ENCODE measurements around the gene ADAMTS2.

ADAMTS2 gene

DNA sequence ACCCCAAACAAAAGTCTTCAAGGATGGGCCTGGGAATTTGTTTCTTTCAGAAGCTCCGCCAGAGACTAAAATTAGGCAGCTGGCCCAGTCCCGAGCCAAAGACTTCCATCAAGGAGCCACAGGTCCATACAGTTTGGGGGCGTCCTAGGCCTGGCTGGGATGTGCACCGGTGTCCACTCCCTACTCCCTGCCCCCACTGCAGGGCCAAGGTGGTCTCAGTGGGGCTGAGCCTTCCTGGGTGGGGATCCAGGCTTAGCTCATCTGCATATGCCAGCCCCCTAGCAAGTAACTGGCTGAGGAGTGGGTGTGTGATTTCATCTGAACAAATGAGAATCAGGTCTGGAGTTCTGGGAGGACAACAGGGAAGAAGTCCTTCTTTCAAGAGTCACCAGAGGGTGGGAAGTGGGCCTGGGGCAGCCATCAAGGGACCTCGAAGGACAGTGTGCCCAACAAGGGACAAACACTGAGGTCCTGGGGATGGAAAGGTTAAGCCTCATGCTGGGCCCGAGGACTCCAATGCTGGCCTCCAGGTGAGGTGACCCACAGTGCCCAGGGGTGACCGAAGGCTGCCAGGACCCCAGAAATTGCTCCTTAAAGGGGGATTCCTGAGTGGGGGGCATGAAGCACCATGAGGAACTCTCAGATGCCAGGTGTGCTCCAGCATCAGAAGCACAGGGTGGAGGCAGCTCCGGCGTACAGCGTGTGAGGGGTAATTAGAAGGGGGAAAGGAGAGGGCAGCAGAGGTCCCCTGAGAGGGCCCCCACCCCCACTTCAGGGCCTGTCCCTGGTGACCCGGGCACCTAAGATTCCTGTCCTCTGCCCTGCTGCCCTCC, 193.8 kb downstream of the ADAMTS2 start:
- DNase-seq, result no peak

DNA sequence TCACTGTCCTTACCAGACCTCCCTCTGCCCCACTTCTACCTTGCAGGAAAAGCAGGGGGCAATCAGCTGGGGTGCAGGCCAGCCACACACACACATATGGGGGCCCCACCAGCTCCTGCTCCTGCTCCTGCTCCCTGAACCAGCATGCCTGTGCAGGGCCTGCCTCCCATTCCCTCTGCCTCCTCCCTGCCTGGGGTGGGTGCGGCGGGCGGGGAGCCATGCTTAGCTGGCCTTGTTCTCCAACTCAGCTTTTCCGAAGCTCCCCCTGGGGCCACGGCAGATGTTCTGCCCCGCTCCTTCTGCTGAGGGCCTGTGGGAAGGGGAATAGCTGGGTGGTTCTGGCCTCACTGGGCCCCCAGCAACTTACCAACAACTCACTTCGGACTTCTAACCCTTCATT, 195.2 kb downstream of the ADAMTS2 start:
- no peak for DNase-seq

DNA sequence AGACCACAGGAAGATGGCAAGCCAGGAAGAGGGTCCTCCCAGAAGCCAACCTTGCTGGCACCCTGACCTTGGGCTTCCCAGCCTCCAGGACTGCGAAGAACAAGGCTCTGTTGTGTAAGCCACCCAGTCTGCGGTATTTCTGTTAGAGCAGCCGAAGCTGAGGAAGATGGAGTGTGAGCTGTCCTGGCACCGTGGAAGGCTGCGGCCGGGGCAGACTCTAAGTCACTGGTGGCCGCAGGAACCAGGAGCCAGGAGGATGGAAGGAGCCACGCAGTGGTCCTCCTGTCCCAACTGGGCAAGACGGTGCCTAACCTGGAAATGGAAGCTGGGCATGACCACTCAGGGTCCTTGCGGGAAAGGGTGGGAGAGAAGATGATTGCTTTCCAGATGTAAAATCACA, 196.0 kb downstream of the ADAMTS2 start:
- DNase-seq, result no peak

DNA sequence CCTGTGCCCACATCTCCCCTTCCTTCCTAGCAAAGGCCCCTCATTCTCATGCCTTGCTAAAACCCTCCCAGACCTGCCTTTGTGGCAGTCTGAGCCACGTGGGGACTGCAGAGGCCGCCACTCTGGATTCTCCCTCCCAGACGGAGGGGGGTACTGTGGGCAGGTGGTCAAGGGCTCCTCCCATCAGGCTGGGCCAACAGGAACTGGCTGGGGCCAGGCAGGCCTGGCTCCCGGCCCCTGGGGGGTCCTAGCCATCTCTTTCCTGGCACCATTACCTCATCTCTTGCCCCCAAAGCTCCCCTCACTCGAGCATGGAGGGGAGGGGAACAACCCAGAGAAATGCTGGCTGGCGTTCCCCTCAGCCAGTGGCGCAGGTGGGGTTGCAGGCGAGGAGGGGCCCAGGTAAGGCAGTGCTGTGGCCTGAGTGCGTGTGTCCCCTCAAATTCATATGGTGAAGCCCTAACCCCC, 196.5 kb downstream of the ADAMTS2 start:
- DNase-seq, result no peak

DNA sequence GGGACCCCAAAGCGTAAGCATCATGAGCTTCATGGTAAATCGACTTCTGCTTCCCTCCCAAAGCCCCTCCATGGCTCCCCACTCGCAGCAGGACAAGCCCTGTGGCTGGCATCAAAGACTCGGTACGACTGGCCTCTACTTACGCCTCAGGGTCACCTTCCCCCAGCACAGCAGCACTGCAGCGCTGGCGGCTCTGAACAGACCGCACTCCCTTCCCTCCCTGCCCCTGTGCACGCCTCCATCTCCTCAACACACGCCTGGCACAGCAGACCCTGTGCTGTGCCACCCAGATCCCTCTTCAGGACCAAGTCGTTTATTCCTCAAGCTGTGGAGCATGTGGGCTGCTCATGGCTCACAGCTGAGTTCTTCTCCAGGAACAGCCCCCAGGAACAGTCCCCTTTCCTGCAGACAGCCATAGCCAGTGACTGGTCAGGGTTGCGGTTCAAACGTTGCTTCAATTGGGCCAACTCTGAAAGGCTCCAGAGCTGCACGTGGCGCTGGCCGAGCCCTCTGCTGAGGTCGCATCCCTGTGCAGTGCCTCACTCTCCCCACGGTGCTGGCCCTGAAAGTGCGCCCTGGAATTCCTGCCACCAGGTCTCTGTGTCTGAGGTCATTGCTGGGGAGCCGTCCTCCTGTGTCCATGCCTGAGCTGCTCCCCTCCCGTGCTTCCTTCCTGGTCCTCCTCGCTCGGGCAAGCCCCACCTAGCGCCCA, 197.1 kb downstream of the ADAMTS2 start:
- DNase-seq, result no peak

DNA sequence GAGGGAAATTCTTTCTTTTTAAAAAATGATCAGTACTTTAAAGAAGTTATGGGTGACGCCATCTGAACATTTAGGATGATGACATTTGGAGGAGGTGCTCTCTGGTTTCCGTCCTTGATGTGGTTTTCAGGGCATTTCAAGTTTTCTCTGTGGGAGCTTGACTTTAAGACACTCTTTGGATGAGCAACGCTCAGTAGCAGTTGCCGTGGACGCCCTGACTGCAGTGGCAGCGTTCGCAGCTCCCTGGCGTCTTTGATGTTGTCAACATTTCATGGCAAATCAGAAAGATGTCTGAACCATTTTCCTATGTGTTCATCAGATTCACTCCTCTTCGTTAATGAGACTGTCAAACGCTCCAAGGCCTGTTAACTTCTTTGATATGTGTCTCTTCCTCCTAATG, 199.0 kb downstream of the ADAMTS2 start:
- no peak for DNase-seq

DNA sequence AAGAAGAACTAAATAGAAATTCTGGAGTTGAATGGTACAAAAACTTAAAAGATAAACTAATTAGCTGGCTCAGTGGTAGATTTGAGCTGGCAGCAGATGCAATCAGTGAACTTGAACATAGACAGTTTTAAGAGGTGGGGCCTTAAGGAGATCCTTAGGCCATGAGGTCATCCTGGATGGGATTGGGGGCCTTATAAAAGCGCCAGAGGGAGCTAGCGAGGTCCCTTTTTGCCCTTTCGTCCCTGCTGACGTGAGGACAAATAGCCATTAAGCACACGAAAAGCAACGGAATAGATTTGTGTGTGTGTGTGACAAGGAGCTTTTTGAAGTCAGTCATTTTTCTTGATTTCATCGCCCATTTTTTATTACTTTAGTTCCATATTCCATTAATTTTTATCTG, 201.8 kb downstream of the ADAMTS2 start:
- DNase-seq, result no peak

DNA sequence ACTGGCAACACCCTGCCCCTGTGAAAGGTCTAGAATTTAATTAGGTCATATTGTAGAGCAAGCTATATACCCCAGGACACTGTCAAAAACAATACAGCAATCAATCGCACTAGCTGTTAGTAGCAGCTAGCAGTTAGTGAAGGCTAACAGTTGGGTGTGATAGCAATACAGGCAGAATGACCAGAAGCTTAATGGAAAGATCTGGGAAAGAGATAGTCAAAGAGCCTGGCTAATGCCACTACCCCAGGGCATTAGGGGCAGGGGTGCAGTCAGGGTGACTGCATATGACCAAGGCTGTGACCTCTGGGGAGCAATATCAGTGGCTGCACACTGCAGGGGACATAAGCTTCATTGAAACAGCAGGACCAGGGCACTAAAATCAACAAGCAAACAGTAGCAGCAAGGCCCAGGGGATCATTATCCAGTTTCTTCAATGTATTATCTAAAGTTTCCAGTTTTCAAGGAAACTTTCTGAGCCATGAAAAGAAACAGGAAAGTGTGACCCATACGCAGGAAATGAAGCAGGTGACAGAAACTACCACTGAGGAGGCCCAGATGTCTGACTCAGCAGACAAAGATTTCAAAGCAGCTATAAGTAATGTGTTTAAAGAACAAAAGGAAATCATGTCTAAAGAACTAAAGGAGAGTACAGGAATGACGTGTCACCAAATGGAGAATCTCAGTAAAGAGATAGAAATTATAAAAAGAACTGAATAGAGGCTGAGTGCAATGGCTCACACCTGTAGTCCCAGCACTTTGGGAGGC, 202.6 kb downstream of the ADAMTS2 start:
- DNase-seq, result no peak

DNA sequence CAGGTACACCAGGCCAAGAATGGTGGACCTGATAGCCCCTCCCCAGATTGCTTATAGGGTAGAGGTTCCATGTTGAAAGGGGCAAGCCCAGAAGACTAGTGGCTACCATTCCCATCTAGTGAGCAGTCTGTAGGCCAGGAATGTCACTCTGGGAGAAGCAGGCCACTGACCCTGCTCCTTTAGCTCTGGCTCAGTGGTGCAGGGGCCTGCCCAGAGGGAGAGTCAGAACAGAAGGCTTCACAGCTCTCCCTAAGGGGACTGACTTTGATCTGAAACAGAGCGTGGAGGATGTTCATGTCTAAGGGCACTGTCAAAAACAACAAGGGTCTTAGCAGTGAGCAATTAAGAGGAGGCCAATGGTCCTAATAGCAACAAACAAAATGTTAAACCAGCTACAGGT, 203.4 kb downstream of the ADAMTS2 start:
- DNase-seq, result no peak

DNA sequence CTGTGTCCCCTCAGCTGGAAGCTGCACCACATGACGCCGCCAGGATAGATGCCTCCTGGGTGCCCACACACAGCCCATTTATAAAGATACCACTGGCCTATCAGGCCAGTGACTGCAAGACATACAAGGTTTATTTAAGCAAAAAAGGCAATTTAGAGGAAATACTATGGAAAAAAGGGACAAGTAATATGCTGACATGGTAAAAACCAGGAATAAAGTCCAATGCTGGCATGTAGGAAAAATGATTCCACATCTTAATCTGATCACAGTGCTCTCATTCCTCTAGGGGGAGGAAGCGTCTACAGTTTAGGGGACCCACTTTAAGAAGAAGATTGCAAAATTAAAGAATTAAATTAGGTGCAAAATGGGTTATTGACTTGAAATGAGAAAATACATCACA, 205.0 kb downstream of the ADAMTS2 start:
- no peak for DNase-seq

DNA sequence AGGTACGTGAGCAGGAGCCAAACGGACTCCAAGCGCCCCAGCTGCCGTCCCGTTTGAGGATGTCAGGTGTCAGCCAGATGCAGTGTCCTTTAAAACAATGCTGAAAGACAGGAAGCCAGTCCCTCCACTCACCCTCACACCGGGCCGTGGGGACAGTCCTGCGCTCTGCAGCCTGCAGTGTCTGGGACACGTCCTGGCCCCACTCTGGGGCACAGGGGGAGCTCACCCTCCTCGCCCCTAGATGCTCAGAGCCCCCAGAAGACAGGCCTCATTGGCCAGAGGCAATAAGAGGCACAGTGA, 205.4 kb downstream of the ADAMTS2 start:
- no peak for DNase-seq

DNA sequence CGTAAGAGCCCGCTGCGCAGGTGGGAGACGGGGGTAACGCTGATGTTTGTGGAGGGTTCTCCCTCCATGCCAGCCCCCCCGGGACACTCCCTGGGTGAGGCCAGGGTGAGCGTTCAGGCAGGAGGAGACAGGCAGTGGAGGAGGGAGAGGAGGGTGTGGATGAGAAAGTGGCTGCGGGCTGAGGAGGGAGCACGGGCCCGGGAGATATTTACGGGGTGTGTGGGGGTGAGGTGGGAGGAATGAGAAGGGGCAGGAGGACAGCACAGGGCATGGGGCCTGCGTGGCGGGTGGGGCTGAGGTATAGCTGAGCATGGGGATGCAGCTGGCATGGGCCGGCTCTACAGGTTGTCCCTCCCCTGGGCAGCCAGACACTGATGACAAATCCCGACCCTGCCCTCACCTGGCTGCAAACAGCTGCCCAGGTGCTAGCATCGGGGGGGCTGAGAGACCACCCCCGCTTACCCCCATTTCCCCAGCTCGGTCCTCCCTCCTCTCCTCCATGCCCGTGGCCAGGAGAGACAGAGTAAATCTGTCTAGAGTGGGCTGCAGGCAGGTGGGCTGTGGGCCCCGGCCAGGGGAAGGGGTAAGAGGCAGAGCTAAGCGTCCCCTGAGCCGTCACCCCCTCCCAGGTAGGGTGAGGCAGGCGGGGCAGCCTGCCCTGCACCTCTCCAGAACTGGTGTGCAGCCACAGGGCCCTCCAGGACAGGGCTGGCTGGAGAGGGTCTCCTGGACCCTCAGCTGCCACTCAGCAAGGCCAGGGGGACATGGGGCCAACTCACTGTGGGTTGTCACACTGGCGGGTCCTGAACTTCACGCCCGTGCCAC, 205.9 kb downstream of the ADAMTS2 start:
- DNase-seq, result no peak

DNA sequence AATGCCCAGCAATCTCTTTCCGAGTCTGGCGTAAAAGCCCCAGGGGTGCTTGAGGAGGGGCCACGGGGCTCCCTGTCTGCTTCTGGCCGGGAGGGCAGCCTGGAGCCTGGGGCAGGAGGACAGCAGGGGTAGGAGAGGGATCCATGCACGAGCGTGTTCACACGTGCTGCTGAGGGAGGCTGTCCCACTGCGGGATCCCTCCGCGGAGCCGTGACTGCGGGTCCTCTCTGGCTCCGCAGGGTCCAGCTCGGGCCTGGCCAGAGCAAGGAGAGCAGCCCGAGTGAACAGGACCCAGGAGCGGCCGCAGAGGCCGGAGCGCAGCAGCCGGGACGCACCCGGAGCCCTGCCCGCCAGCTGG, 206.7 kb downstream of the ADAMTS2 start:
- DNase-seq, result no peak

DNA sequence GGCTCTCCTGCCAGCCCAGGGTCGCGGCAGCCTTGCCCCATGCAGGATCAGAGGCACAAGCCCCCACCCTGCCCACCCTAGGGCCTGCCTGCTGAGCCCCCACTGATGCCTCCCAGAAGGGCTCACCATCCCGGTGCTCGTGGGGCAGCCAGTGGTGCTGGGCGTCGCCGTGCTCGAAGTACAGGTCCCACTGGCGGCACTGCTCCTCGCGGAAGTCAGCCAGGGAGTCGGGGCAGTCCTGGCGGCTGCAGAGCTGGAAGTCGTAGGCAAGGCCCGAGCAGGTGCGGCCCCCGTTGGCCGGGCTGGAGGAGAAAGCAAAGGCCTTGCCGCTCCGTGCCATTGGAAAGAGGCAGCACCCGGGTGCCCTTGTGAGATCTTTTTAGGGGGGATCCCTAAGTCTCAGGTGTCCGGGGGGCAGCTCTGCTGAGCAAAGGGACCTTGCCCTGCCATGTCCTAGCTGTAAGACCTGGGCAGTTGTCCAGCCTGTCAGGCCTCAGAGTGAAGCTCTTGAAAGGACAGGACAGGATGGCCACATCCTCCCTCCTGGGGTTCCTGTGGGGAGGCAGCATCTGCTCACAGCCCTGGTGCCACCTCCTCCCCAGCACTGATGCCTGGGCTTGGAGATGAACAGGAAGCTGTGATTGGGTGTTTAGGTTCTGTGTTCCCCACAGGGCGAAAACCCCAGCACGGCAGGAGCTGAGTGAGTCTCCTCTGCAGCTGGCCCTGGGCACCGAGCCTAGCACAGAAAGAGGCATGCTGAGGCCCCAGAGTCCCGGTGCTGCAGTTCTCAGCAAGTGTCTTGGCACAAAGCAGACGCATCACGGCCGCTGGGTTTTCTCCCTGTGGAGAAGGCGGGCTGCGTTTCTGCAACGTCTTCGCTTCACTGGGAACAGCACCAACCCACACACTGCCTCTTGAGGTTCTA, 207.4 kb downstream of the ADAMTS2 start:
- no peak for DNase-seq

DNA sequence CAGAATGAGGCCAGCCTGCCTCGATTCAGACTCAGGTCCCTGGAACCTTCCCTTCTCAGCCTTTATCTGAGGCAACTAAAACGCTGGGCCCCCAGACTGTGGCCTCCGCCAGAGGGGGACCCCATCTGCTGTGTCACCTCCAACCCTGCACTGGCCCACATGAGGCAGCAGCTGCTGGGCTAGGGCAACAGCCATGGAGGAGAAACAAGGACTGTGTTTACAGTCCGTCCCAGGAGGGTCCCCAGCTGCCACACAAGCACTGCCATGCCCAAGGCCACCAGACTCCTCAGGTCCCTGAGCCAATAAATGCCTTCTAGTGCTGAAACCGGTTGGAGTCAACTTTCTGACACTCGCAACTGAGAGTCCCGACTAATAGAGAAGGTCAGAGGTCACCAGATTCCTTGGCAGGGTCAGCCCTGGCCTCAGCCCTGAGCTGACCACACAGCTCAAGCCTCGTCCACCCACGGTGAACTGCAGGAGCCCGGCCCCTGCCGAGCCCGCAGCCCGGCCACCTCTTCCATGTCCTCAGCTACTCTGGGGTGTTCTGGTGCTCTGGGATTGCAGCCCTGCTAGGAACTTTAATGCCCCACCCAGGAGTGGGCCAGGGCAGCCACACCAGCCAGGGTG, 208.1 kb downstream of the ADAMTS2 start:
- DNase-seq, result no peak

DNA sequence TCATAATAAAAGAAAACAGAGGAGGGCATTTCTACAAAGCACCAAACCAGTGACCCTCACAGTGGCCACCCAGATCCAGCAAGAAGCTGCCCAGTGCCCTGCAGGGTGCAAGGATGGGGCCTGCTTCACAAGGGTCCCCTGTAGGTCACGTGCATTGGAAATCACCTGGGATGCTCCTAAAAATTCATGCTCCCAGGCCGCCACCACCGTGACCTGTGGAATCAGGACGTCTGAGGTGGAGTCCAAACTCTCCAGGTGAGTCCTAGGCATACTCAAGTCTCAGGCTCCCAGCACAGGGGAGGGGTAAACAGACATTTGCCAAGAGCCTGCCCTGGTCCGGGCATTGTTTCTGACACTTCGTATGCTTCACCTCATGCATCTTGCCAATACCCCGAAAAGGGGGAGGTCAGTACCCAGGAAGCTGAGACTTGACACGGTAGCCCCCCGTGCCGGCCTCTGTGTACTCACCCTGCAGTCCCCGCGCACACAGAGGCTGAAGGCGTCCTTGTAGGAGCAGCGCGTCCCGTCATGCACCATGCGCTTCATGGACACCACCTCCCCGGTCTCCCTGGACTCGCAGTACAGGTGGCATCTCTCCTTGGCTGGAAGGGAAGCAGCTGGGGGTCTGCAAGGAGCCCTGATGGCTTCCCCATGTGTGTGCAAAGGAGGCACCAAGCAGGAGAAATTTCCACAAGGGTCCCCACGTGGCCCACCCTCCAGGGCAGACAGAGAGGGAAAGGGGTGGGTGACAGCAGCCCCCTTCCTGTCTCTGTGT, 209.6 kb downstream of the ADAMTS2 start:
- no peak for DNase-seq

DNA sequence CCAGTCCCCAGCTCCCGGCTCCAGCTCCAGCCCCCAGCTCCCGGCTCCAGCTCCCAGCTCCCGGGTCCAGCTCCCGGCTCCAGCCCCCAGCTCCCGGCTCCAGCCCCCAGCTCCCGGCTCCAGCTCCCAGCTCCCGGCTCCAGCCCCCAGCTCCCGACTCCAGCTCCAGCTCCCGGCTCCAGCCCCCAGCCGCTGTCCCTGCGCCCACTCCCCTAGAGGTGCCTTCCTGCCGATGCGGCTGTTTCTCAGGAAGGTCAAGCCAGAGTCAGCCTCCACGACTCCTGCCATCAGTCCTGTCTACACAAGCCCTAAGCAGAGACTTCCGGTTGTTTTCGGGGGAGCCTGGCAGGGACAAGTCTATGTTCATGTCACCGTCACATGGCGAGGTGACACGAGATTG, 210.3 kb downstream of the ADAMTS2 start:
- no peak for DNase-seq

DNA sequence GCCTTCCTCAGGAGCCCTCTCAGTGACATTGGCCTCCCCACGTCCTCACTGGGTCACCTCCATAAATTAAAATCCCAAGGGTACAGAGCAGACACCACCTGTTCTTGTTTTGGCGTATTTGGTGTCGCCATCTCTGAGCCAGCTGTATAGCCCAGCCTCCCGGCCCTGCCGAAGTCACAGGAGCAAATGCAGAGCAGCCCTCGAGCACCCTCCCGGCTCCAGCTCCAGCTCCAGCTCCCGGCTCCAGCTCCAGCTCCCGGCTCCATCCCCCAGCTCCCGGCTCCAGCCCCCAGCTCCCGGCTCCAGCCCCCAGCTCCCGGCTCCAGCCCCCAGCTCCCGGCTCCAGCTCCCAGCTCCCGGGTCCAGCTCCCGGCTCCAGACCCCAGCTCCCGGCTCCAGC, 210.8 kb downstream of the ADAMTS2 start:
- DNase-seq, result no peak

DNA sequence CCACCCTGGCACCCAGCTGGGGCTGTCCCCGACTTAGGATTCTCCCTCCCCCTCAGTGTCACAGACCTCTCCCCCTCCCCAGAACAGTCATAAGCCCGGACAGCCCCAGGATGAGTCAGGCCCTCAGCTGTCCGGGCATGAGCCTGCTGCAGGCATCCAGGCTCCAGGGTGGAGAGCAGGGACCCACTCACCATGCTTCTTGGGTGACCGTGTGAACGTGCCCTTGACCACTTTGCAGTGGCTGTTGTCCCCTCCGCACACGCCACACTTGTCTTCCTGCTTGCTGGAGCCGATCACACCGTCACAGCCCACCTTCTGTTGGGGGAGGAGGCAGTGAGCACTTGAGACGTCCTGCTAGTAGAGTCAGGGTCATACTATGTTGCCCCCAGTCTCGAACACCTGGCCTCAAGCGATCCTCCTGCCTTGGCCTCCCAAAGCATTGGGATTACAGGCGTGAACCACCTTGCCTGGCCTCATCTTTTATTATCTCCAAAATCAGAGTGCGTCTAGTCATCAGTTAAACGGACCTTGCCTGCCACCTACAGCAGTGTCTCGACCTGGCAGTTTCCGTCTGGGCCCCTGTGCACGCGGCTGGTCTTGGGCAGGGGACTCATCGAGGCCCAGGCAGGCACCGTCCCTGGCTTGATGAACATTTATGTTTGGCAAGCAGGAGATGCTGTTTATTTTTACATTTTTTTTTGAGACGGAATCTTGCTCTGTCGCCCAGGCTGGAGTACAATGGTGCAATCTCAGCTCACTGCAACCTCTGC, 212.5 kb downstream of the ADAMTS2 start:
- no peak for DNase-seq

All from CD4-positive, alpha-beta T cell treated with Interleukin-1 beta for 1 hour (primary cell).